A549 (cell line): ENCODE results near the gene TMEM123. TPM values are rescaled to one million over a fixed set of nuclear protein-coding genes. Genes with fewer than 3 reads are reported as not detected.

ENCODE experiments used
- ATAC-seq, 2 experiments: fragments of 200-7000 bp in 1 of 2; fragments of >200 bp in 1 of 2; cut with Nextera tagmentation in 1 of 2; cut with Tn5 transposase in 1 of 2; 3 replicates each; pipeline versions ENCODE4 v1.8.0 to v1.9.1; 2018 to 2020; ENCODE audit warnings: mild to moderate bottlenecking in 1 of 2, moderate library complexity in 1 of 2
- CTCF ChIA-PET: fragments of 300-600 bp; sonication (Branson Sonifier 250); formaldehyde crosslinking; extraction: SDS; loops from one replicate; lab custom pipeline; 2021; ENCODE audit warnings: antibody characterized with exemption, inconsistent platforms; lab: Yijun Ruan, JAX
- POLR2A ChIA-PET: fragments of 350-600 bp; formaldehyde crosslinking; extraction: SDS; loops from one replicate; lab custom pipeline; 2021; ENCODE audit warnings: antibody characterized with exemption, inconsistent platforms; lab: Yijun Ruan, JAX
- DNase-seq, 2 experiments: peaks; one replicate each; pipeline versions ENCODE4 v3.0.0 to v3.0.0-alpha.2; 2011 to 2016; ENCODE audit warnings: low read depth in 1 of 2, low spot score in 1 of 2
- FAIRE-seq: peaks from 2 replicates; lab custom pipeline; 2011; peaks lifted over from hg19 to GRCh38; lab: Jason Lieb, UNC
- H3K27ac ChIP-seq, 2 experiments: fragments of >200 bp; sonication (Bioruptor Twin); formaldehyde crosslinking; 3 replicates each; pipeline ENCODE4 v1.5.1; 2016 to 2017
- H3K4me1 ChIP-seq: fragments of >200 bp; sonication (Bioruptor Twin); formaldehyde crosslinking; 3 replicates; pipeline ENCODE4 v1.6.1; 2016
- H3K4me2 ChIP-seq: fragments of >200 bp; sonication (Bioruptor Twin); formaldehyde crosslinking; 3 replicates; pipeline ENCODE4 v1.6.1; 2016
- H3K4me3 ChIP-seq: fragments of >200 bp; sonication (Bioruptor Twin); formaldehyde crosslinking; 3 replicates; pipeline ENCODE4 v1.5.1; 2016
- H3K9me3 ChIP-seq: fragments of >200 bp; sonication (Bioruptor Twin); formaldehyde crosslinking; 3 replicates; pipeline ENCODE4 v1.6.1; 2016
- ATOH8 ChIP-seq: fragments of 250-450 bp; sonication (Bioruptor Pico); IDR thresholded peaks from 2 replicates; pipeline ENCODE4 v1.5.0; 2020; ENCODE audit warnings: low read depth, mild to moderate bottlenecking, moderate library complexity
- BHLHE40 ChIP-seq: IDR thresholded peaks from 2 replicates; pipeline ENCODE4 v1.6.1; 2012; ENCODE audit warnings: low read depth, low read length, inconsistent platforms
- CBX2 ChIP-seq: fragments of 200-600 bp; sonication (generic); IDR thresholded peaks from 2 replicates; pipeline ENCODE4 v1.6.1; 2016; ENCODE audit warnings: low read depth, mild to moderate bottlenecking, borderline replicate concordance
- CBX8 ChIP-seq: fragments of 200-600 bp; sonication (generic); IDR thresholded peaks from 2 replicates; pipeline ENCODE4 v1.6.1; 2016
- CHD2 ChIP-seq: fragments of 150-350 bp; IDR thresholded peaks from 2 replicates; pipeline ENCODE4 v1.6.1; 2014; ENCODE audit warnings: low read length; ENCODE audit not compliant: partially characterized antibody
- E2F6 ChIP-seq: IDR thresholded peaks from 2 replicates; pipeline ENCODE4 v1.6.1; 2012; ENCODE audit warnings: low read depth, borderline replicate concordance
- EHF ChIP-seq: fragments of 250-450 bp; sonication (Bioruptor Pico); IDR thresholded peaks from 2 replicates; pipeline ENCODE4 v1.5.0; 2020; ENCODE audit warnings: mild to moderate bottlenecking
- EP300 ChIP-seq, 2 experiments: fragments of >200 bp; sonication (Bioruptor Twin); formaldehyde crosslinking; IDR thresholded peaks; 2 replicates in 1 of 2; 3 replicates in 1 of 2; pipeline ENCODE4 v1.6.1; 2016 to 2017
- ESRRA ChIP-seq: fragments of 150-350 bp; IDR thresholded peaks from 2 replicates; pipeline ENCODE4 v1.6.1; 2014; ENCODE audit warnings: mild to moderate bottlenecking, low read length, borderline replicate concordance
- FOSB ChIP-seq: fragments of 250-450 bp; sonication (Bioruptor Pico); IDR thresholded peaks from 2 replicates; pipeline ENCODE4 v1.5.0; 2020; ENCODE audit warnings: mild to moderate bottlenecking, moderate library complexity
- FOSL2 ChIP-seq, 2 experiments: fragments of 450-650 bp in 1 of 2; fragments of >200 bp in 1 of 2; sonication (Bioruptor Twin) in 1 of 2; formaldehyde crosslinking; IDR thresholded peaks; 2 replicates each; pipeline versions ENCODE4 v1.5.0 to v1.6.1; 2016 to 2020; ENCODE audit warnings: mild to moderate bottlenecking in 1 of 2, moderate library complexity in 1 of 2
- HDAC2 ChIP-seq: fragments of 200-600 bp; sonication (generic); IDR thresholded peaks from 2 replicates; pipeline ENCODE4 v1.6.1; 2016
- HES2 ChIP-seq: fragments of >200 bp; sonication (Bioruptor Twin); formaldehyde crosslinking; IDR thresholded peaks from 2 replicates; pipeline ENCODE4 v1.6.1; 2016
- HEYL ChIP-seq: fragments of 250-450 bp; sonication (Bioruptor Pico); IDR thresholded peaks from 2 replicates; pipeline ENCODE4 v1.8.0; 2021; ENCODE audit warnings: mild to moderate bottlenecking, moderate library complexity
- HOXA7 ChIP-seq: fragments of 250-450 bp; sonication (Bioruptor Pico); IDR thresholded peaks from 2 replicates; pipeline ENCODE4 v1.5.0; 2020; ENCODE audit warnings: mild to moderate bottlenecking, moderate library complexity
- HOXB13 ChIP-seq: fragments of 250-450 bp; sonication (Bioruptor Pico); IDR thresholded peaks from 2 replicates; pipeline ENCODE4 v1.5.0; 2020; ENCODE audit warnings: low read depth, mild to moderate bottlenecking, moderate library complexity
- JUN ChIP-seq, 2 experiments: fragments of >200 bp; sonication (Bioruptor Twin); formaldehyde crosslinking; IDR thresholded peaks; 2 replicates in 1 of 2; 3 replicates in 1 of 2; pipeline ENCODE4 v1.6.1; 2016 to 2017
- JUNB ChIP-seq: fragments of >200 bp; sonication (Bioruptor Twin); formaldehyde crosslinking; IDR thresholded peaks from 2 replicates; pipeline ENCODE4 v1.6.1; 2016
- MAFK ChIP-seq: fragments of 450-650 bp; IDR thresholded peaks from 2 replicates; pipeline ENCODE4 v1.6.1; 2014; ENCODE audit not compliant: partially characterized antibody
- MAX ChIP-seq: IDR thresholded peaks from 2 replicates; pipeline ENCODE4 v1.6.1; 2012
- MAZ ChIP-seq: fragments of 150-350 bp; IDR thresholded peaks from 2 replicates; pipeline ENCODE4 v1.6.1; 2014; ENCODE audit warnings: antibody characterized with exemption, low read depth, low read length, borderline replicate concordance
- NPAS2 ChIP-seq: fragments of 250-450 bp; sonication (Bioruptor Pico); IDR thresholded peaks from 2 replicates; pipeline ENCODE4 v1.8.0; 2022; ENCODE audit warnings: mild to moderate bottlenecking, moderate library complexity, borderline replicate concordance
- NR3C1 ChIP-seq: fragments of >200 bp; sonication (Bioruptor Twin); formaldehyde crosslinking; IDR thresholded peaks from 3 replicates; pipeline ENCODE4 v1.6.1; 2017
- PHF8 ChIP-seq: fragments of 200-600 bp; sonication (generic); IDR thresholded peaks from 2 replicates; pipeline ENCODE4 v1.6.1; 2016; ENCODE audit warnings: low read depth, mild to moderate bottlenecking, antibody characterized with exemption, moderate library complexity, borderline replicate concordance
- RAD21 ChIP-seq, 2 experiments: fragments of >200 bp in 1 of 2; sonication (Bioruptor Twin) in 1 of 2; formaldehyde crosslinking in 1 of 2; IDR thresholded peaks in 1 of 2; conservative IDR thresholded peaks in 1 of 2; 2 replicates in 1 of 2; 3 replicates in 1 of 2; pipeline ENCODE4 v1.6.1; 2012 to 2018; ENCODE audit warnings: inconsistent platforms in 1 of 2
- RARB ChIP-seq: fragments of 250-450 bp; sonication (Bioruptor Pico); IDR thresholded peaks from 2 replicates; pipeline ENCODE4 v1.8.0; 2021; ENCODE audit warnings: mild to moderate bottlenecking, moderate library complexity
- SMC3 ChIP-seq: fragments of >200 bp; sonication (Bioruptor Twin); formaldehyde crosslinking; IDR thresholded peaks from 3 replicates; pipeline ENCODE4 v1.6.1; 2018; ENCODE audit warnings: inconsistent platforms
- TP53 ChIP-seq: fragments of 250-450 bp; sonication (Bioruptor Pico); IDR thresholded peaks from 2 replicates; pipeline ENCODE4 v1.5.0; 2021; ENCODE audit warnings: mild to moderate bottlenecking, moderate library complexity
- ZNF302 ChIP-seq: fragments of 250-450 bp; sonication (Bioruptor Pico); IDR thresholded peaks from 2 replicates; pipeline ENCODE4 v1.9.0; 2021; ENCODE audit warnings: inconsistent platforms, mild to moderate bottlenecking, moderate library complexity
- WGBS: methylation state at CpG from one replicate; pipeline ENCODE4 v1.1.6; 2017; ENCODE audit errors: missing lambda C conversion rate; 5-methylcytosine and 5-hydroxymethylcytosine counted together
- polyA plus RNA-seq, 4 experiments: library from polyadenylated mRNA; depleted of rRNA in 3 of 4; stranded (reverse); fragments of >200 nt; fragmentation: RNase III in 1 of 4; extraction: RNeasy Plus Mini Kit Qiagen cat#74134 plus additional on column Dnase treatment in 1 of 4; gene quantifications; 2 replicates in 3 of 4; 3 replicates in 1 of 4; pipeline ENCODE4 v1.2.3, GENCODE V29; 2011 to 2017

TMEM123 gene
- polyA plus RNA-seq, 2 of the 4 experiments (the other 2 are of a cell fraction), result 199 to 458 TPM

GRCh38 chr11:102476069-102476468, 23.5 kb upstream of the TMEM123 start:
- ATAC-seq, result no peak
- Histone ChIP-seq H3K9me3 (no peaks in the 10 kb centered on the region), H3K4me3 (no peak overlapping the region), H3K27ac (peak overlapping the region in 1 of 2 experiments; percentile 66; a peak in 4 of 6 replicates), H3K4me1 (peaks cover 13% of the 10 kb centered on the region; the same call in 2 of the 3 replicates), H3K4me2 (peak overlapping the region; percentile 35; the same call in 2 of the 3 replicates)
- ChIA-PET POLR2A (interaction anchor here (0.6 kb wide), 1 partner anchor 50 kb away, joined by 4 read pairs; no protein-coding TSS in a partner anchor), CTCF (interaction anchor here (0.7 to 2.6 kb wide), 3 partner anchors 9 to 134 kb away, joined by 3 to 9 read pairs (median 4); no protein-coding TSS in a partner anchor)
- FAIRE-seq, result no peak
- WGBS, result 48% methylated on average over 1 of the region's 1 CpG
- DNase-seq, result no peak
- TF ChIP-seq MAFK (no peak), RARB (CRISPR knock-in tag) (no peak), HOXB13 (CRISPR knock-in tag) (no peak), BHLHE40 (no peak), NR3C1 (no peak), FOSL2 (IDR thresholded peaks at IDR 0.05) (no peak), FOSL2 (CRISPR knock-in tag; IDR thresholded peaks at IDR 0.05) (no peak), CHD2 (no peak), E2F6 (no peak), TP53 (no peak), HOXA7 (CRISPR knock-in tag) (no peak)
- TF ChIP-seq, all 56 proteins: peak for 0

GRCh38 chr11:102473543-102473942, 21.0 kb upstream of the TMEM123 start:
- POLR2A ChIA-PET, result no interaction called here
- 87% methylated on average over 5 of the region's 5 CpGs for WGBS
- TF ChIP-seq ESRRA (no peak), PHF8 (no peak), HOXA7 (CRISPR knock-in tag) (no peak), SMC3 (no peak)
- Histone ChIP-seq H3K9me3 (no peaks in the 10 kb centered on the region), H3K4me3 (no peak overlapping the region), H3K4me2 (no peak overlapping the region), H3K4me1 (peaks cover 27% of the 10 kb centered on the region), H3K27ac (no peak overlapping the region)
- no peak for FAIRE-seq
- no peak for ATAC-seq
- CTCF ChIA-PET, result interaction anchor here (0.8 kb wide), 1 partner anchor 141 kb away, joined by 3 read pairs; no protein-coding TSS in a partner anchor
- no peak for DNase-seq

- Histone ChIP-seq H3K4me1 (peaks cover 29% of the 10 kb centered on the region), H3K9me3 (no peaks in the 10 kb centered on the region), H3K27ac (no peak overlapping the region), H3K4me2 (no peak overlapping the region), H3K4me3 (no peak overlapping the region)
- no peak for TF ChIP-seq FOSB (CRISPR knock-in tag)
- TF ChIP-seq HOXA7 (CRISPR knock-in tag), result no peak
- no peak for TF ChIP-seq ATOH8 (CRISPR knock-in tag)
- POLR2A ChIA-PET, result no interaction called here
- no peak for ATAC-seq
- WGBS, result 96% methylated on average over 4 of the region's 4 CpGs
- CTCF ChIA-PET, result no interaction called here
- DNase-seq, result no peak
- FAIRE-seq, result no peak
Measured at GRCh38 chr11:102472127-102472526, 19.6 kb upstream of the TMEM123 start.

- ATAC-seq (no peak), DNase-seq (no peak)
- Histone ChIP-seq H3K9me3 (no peaks in the 10 kb centered on the region), H3K27ac (no peak overlapping the region), H3K4me3 (no peak overlapping the region)
- no peak for TF ChIP-seq CBX8
- no peak for TF ChIP-seq EHF
- TF ChIP-seq MAX, result no peak
- TF ChIP-seq HEYL, result no peak
- no peak for TF ChIP-seq FOSL2 (IDR thresholded peaks at IDR 0.05)
- no peak for TF ChIP-seq FOSL2 (CRISPR knock-in tag; IDR thresholded peaks at IDR 0.05)
- TF ChIP-seq HDAC2, result no peak
- TF ChIP-seq RAD21 (conservative IDR thresholded peaks at IDR 0.05 in 1 of 2, IDR thresholded peaks at IDR 0.05 in 1 of 2), result no peak
- TF ChIP-seq JUNB, result no peak
- no peak for TF ChIP-seq ZNF302 (CRISPR knock-in tag)
- no peak for TF ChIP-seq MAZ
- no peak for TF ChIP-seq JUN (IDR thresholded peaks at IDR 0.05)
- TF ChIP-seq HES2, result no peak
- no peak for TF ChIP-seq CBX2
- TF ChIP-seq PHF8, result no peak
- TF ChIP-seq EP300 (IDR thresholded peaks at IDR 0.05), result no peak
- TF ChIP-seq E2F6, result no peak
- no peak for TF ChIP-seq NPAS2
- TF ChIP-seq, all 56 proteins: peak for 0
- ChIA-PET POLR2A (no interaction called here), CTCF (no interaction called here)
- H3K4me2 ChIP-seq, result no peak overlapping the region
- H3K4me1 ChIP-seq, result peaks cover 22% of the 10 kb centered on the region
- no peak for FAIRE-seq
Measured at GRCh38 chr11:102471474-102471873, 18.9 kb upstream of the TMEM123 start.
